Stimulated activated CD8-positive, alpha-beta memory T cell treated with anti-CD3 and anti-CD28 coated beads, Interleukin-2, amount 100 ng/mL, for 1 hour (primary cell): ENCODE measurements around the gene DRD3.

Source experiments
- DNase-seq, 2 donors: peaks; one replicate each; pipeline ENCODE4 v3.0.0-alpha.2; 2020; ENCODE audit warnings: low read depth in 2 of 2

DRD3 gene

GRCh38 chr3:114178770-114179368, at the start of gene DRD3:
Gene DRD3 (minus strand): TSS chr3:114179052. CDS start chr3:114171992, 7,060 bp downstream.
- no peak for DNase-seq

DNA sequence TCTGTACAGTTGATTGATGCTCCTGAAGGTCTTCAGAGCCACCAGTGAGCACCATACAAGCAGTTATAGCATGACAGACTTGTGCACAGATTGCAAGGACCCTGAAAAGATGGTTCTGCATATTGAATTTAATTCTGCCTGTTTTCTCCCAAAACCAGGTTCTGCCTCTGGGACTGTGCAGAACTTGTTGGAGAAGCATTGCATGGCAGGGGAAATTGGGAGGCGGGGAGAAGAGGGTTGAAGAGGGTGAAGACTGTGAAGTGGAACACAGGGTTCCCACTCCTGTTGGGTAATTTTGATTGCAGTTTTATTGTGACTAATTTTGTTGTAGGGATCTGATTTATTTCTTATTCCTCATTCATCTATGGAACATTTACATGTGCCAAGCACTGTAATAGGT, 48.2 kb upstream of the DRD3 start:
- DNase-seq, result no peak

DNA sequence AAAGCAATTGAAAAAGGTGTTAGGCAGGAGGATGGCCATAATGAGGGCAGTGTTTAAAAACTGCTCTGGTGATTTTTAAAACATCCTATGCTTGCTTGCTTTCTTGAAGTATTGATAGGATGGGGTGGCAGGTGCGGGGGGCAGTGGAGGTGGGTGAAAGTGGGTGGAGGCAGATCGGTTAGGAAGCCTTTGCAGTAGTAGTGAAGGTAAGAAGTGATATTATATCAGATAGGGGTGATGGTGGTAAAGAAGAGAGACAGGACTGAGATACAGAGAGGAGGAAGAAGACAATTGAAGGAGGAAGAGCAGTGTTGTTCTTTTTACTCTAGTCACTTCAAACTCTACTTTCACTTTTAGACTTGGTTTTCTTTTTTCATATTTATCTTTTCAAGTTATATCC, 47.5 kb upstream of the DRD3 start:
- no peak for DNase-seq

DNA sequence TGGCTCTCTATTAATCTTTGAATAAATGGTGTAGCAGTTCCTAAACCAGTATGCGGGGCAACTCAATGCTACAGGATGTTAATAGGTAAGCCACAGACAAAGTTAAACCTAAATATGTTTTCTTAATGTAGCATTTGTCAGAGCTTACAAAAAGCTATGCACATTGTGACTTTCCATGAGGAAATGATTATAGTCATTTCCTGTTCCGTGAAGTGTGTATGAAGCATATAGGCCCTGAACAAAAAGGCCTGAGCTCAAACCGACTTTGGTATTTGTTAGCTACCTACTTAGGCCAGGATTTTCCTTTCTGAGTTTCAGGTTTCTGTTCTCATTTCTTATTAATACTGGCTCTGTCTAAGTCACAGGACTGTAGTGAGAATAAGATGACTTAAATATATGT, 44.3 kb upstream of the DRD3 start:
- DNase-seq, result no peak

DNA sequence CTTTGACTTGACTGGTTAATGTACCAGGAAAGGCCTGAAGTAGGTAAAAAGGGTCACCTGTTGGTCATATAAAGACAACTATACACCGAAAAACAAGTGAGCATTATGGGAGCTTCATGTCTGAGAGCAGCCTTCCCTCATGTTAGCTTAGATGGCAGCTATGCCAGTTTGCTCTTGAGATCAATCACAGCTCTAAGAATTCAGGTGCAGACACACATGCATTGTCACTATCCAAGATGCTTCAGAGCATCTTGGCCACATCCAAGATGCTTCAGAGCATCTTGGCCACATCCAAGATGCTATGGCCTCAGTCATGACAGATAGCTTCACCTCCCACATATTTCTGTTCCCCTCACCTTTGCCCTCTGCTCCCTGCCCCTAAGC, 43.0 kb upstream of the DRD3 start:
- DNase-seq, result no peak

- peak; percentile 20 to 21 for DNase-seq
Measured at GRCh38 chr3:114221165-114221880, 42.5 kb upstream of the DRD3 start.

- DNase-seq, result no peak
Measured at GRCh38 chr3:114219741-114220140, 40.9 kb upstream of the DRD3 start.

DNA sequence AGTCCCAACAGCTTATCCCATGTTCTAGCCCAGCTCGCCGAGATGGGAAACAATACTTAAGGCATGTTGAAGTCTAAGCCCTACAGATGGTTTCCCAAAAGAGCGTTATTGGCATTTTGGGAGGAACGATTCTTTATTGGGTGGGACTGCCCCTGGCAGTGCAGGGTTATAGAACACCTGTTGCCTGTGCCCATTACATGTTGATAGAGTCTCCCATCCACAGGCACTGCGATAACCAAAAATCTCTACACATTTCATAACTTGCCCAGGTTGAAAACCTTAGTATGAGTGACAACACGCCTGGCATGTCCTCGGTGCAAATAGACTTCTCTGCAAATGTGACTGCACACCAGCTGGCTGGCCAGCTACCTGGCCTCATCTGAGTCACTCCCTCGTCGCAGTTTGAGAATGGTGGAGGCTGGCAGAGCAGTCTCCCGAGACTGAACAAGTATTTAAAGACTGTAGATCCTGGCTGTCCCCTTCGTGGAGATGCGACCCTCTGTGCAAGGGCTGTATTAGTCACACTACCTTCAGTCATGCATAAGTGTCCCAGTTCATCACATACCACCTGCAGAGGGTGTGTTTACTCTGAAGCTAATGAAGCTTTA, 39.8 kb upstream of the DRD3 start:
- DNase-seq, result no peak

DNA sequence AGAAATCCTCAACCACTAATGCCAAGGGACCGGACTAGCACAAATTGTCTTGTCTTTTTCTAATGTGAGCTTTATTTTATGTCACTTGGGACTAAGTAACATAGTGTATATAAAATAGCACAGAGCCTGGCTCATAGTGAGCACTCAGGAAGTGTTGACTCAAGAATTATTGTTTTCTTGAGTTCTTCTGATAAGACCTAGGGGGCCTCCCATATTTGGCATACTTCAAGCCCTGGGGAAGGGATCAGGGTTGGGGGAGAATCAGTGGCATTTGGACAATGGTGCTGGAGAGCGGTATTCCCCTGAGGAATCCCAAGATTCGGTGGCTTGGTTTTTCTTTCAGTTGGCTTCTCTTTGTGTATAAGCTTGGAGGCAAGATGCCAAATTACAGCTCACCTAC, 39.2 kb upstream of the DRD3 start:
- DNase-seq, result no peak

GRCh38 chr3:114217266-114217665, 38.4 kb upstream of the DRD3 start:
- no peak for DNase-seq

DNA sequence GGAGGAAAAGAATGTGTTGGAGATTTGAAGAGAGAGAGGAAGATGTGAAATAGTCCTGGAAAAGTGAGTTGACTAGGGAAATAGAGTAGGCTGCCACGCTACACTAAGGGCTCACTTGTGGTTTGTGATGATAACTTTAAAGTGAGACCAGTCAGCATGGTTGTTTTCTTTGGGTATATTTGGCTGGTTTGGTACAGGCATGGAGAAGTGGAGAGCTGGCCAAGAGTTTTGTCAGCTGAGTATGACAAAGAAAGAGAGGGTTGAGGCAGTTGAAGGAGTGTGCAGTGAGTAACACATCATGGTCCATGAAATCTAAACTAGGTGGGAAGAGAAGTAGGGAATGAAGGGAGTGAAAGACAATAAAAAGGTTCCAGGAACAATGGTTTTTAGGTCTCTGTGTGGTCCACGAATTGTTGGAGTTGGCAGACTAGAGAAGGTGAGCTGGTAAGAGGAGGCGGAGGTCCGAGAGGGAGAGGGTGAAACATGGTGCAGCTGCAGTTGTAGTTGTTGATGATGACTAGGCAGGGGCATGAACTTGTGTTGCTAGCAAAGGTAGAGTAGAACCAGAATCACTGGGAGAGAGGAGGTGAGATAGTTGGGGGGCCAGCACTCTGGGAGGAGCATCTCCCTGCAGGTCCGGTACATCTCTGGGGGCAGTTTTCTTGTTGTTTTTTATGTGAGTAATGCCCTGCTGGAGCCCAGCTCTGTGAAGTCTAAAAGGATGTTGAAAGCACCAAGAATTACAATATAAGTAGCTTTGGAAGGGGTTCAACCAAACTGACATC, 37.5 kb upstream of the DRD3 start:
- no peak for DNase-seq

- DNase-seq, result peak in 1 of 2 donors; percentile 21
Measured at GRCh38 chr3:114214542-114215341, 35.9 kb upstream of the DRD3 start.

DNA sequence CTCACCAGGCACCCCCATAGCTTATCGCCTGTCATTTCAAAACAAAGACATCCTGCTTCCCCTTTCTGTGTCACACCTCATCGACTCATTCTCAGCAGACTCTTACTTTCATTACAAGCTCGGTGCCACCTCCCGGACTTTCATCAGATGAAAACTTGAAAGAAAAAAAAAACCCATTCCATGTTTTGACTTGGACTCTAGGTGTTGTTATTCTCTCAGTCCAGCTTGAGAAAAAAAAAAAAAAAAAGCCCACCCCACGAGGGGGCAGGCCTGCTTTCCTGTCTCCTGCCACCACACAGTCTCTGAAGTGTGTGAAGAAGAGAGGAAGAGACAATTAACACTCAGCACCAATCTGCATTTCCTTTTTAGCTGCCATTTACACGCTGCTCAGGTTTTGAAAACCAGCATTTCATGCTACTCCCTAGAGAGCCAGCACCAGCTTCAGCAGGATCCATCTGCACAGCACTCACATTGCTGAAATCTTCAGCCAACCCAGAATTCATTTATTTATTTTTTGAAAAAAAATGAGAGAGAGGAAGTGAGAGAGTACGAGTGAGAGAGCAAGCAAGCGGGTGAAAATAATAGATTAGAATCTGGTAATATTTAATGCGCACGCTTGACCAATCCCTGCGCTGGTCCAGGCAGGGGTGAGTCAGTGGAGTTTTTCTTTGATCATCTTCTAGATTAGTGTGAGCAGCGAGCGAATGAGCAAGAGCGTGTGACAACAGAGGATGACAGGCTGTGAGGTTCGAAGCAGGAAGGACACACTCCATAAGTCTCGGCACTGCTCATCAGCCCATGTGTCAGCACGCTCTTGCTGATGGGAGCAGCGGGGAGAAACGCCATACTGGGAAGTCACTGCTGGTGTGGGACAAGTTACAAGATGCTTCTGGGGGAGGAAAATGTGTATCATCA, 35.0 kb upstream of the DRD3 start:
- DNase-seq, result peak; percentile 36 to 57

DNA sequence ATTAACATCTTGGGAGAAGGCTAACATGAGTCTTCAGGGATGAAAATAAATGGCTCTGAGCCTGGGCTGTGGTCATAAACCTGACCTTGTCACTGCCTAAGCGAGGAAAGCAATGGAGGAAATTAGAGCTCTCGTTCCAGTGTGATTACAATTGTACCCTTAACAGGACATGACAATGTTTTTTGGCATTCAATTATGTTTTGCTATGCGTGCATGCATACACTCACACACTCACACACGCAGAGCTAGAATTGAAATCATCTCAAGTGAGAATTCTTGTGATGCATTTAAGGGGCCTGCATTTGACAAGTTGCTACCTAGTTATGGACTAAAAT, 34.4 kb upstream of the DRD3 start:
- no peak for DNase-seq

DNA sequence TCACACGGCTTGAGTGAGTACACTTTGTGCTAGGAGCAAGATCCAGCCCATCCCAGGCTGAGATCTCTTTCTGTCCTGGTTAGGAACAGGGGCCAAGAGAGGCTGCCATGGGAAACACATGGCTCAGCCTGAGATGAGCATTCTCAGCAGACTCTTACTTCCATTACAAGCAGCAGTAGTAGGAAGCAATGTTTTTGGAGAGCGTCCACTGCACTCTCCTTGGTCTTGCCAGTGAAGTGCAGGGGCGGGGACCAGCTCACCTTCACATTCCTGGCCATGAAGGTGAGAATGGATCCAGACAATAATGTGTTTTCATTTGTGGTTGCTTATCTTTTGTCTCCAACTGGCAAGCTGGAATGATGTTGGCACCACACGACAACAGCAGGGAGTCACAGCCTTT, 33.8 kb upstream of the DRD3 start:
- DNase-seq, result no peak

DNA sequence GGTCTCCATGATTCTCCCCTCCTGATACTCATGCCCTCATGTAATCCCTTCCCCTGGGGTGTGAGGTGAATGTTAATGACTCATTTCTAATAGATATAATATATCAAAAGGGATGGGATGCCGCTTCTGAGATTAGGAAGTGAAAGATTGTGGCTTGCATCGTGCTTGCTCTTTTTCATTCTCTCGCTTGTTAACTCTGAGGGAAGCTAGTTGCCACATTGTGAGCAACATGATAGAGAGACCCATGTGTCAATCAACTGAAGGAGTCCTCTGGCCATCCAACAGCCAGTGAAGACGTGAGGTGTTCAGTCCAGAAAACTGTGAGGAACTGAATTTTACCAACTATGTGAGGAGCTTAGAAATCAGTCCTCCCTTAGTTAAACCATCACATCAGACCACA, 28.9 kb upstream of the DRD3 start:
- DNase-seq, result no peak

DNA sequence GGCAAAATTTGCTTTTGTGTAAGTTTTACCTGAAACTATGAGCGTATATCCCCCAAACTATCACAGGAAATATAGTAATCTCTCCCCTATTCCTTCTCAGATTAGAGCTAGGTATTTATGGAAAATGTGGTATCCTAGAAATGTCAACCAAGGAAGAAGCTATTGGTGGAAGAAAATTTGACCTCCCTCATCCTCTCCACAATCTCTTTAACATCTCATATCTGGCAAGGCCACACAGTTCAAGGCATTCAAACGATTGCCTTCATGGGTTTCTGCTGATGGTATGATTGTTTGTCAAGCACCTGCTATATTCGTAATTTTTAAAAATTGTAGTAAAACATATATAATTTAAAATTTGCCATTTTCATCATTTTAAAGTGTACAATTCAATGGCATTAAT, 27.5 kb upstream of the DRD3 start:
- no peak for DNase-seq

GRCh38 chr3:114205541-114205940, 26.7 kb upstream of the DRD3 start:
- no peak for DNase-seq

DNA sequence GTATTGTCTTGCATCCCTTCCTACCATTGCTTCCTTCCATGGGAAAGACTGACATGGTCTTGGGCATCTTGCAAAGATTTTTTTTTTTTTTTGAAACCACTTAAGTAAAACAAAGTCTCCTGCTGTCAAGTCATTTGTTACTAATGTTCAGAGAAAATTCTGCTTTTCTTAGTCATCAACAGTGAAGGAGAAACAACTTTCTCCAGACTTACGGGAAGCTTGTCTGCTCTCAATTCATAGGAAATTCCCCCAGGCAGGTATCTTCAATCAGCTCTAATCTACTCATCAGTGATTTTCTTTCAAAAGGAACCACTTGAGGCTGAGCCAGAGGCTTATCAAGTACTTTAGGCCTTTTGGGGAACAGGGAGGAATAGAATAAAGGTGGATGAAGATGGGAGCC, 15.9 kb upstream of the DRD3 start:
- no peak for DNase-seq

- DNase-seq, result no peak
Measured at GRCh38 chr3:114192136-114192535, 13.3 kb upstream of the DRD3 start.

- DNase-seq, result no peak
Measured at GRCh38 chr3:114186501-114186900, 7.6 kb upstream of the DRD3 start.
